ENCODE data around the gene PLA2G4E.

- TF ChIP-seq CTCF (IDR thresholded peaks at IDR 0.05): no peak
- TF ChIP-seq POLR2A (IDR thresholded peaks at IDR 0.05; ENCODE audit: low read depth): no peak
- no peak for TF ChIP-seq POLR2AphosphoS5 (IDR thresholded peaks at IDR 0.05)
- no peak for TF ChIP-seq EP300 (IDR thresholded peaks at IDR 0.05)
Measured at GRCh38 chr15:41941644-41942415, 79.0 kb downstream of the PLA2G4E start.

All from esophagus muscularis mucosa (tissue), 4 donors.